Breast epithelium (tissue), 3 donors: ENCODE data around the gene FUT8.

Experiments used
- CTCF ChIP-seq, 3 donors: fragments of 450-650 bp; IDR thresholded peaks; one replicate each; pipeline ENCODE4 v1.5.1; 2016 to 2017; ENCODE audit warnings: antibody characterized with exemption in 3 of 3, mild to moderate bottlenecking in 3 of 3, moderate library complexity in 3 of 3
- POLR2AphosphoS5 ChIP-seq, 3 donors: sonication (generic); formaldehyde crosslinking; IDR thresholded peaks; one replicate each; pipeline ENCODE4 v1.6.1; 2017; ENCODE audit warnings: antibody characterized with exemption in 3 of 3

DNA sequence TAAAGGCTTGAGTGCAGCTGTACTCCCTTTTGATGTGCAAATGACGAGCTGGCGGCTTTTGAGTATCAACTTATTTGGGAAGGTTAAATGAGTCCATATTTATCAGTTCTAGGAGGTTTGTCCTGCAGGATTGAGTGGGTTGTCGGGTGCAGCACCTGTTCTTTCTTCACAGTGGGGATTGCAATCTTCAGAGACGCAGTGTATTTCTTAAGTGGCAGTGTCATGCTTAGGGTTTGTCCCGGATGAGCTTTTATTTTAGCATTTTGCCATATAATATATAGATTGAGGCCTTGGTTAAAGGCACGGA is 1.2 kb downstream of the FUT8 start:
- no peak for TF ChIP-seq POLR2AphosphoS5 (IDR thresholded peaks at IDR 0.05)
- TF ChIP-seq CTCF (IDR thresholded peaks at IDR 0.05) = no peak
